HCT116 (cell line): Measurements from ENCODE around the gene TCF7.

Source experiments
- CEBPB ChIP-seq: IDR thresholded peaks from 2 replicates; pipeline ENCODE4 v1.6.1; 2012; ENCODE audit warnings: low read depth
- EGR1 ChIP-seq: IDR thresholded peaks from 2 replicates; pipeline ENCODE4 v1.6.1; 2012; ENCODE audit warnings: low read depth
- EZH2 ChIP-seq: fragments of 200-600 bp; sonication (generic); IDR thresholded peaks from 2 replicates; pipeline ENCODE4 v1.6.1; 2017; ENCODE audit warnings: antibody characterized with exemption, mixed run types
- EZH2phosphoT487 ChIP-seq: fragments of 200-600 bp; IDR thresholded peaks from 2 replicates; pipeline ENCODE4 v1.6.1; 2018; ENCODE audit warnings: antibody characterized with exemption, borderline replicate concordance
- POLR2A ChIP-seq: IDR thresholded peaks from 2 replicates; pipeline ENCODE4 v1.7.0; 2011; ENCODE audit warnings: borderline replicate concordance; ENCODE audit not compliant: insufficient read depth, insufficient read length; ENCODE audit errors: extremely low read depth
- POLR2AphosphoS5 ChIP-seq: IDR thresholded peaks from 2 replicates; pipeline ENCODE4 v1.6.1; 2011; ENCODE audit warnings: mild to moderate bottlenecking, low read depth, low read length, moderate library complexity
- RAD21 ChIP-seq: IDR thresholded peaks from 2 replicates; pipeline ENCODE4 v1.6.1; 2012; ENCODE audit warnings: low read depth, mild to moderate bottlenecking
- SIN3A ChIP-seq: IDR thresholded peaks from 2 replicates; pipeline ENCODE4 v1.6.1; 2012; ENCODE audit warnings: low read depth
- TCF7L2 ChIP-seq: IDR thresholded peaks from 2 replicates; pipeline ENCODE4 v1.7.0; 2011; ENCODE audit warnings: borderline replicate concordance, inconsistent platforms; ENCODE audit not compliant: insufficient read depth, insufficient read length; ENCODE audit errors: extremely low read depth
- YY1 ChIP-seq: IDR thresholded peaks from 2 replicates; pipeline ENCODE4 v1.6.1; 2011; ENCODE audit warnings: low read length, low read depth, moderate library complexity, mild to moderate bottlenecking; ENCODE audit not compliant: insufficient replicate concordance; ENCODE audit errors: extremely low read depth
- ZFX ChIP-seq: fragments of 450-650 bp; IDR thresholded peaks from 2 replicates; pipeline ENCODE4 v1.6.1; 2017
- TF ChIP-seq, protein P1 (sequence below), 3 experiments: fragments of 200-600 bp in 1 of 3; sonication (generic) in 1 of 3; IDR thresholded peaks in 2 of 3; conservative IDR thresholded peaks in 1 of 3; 2 replicates each; pipeline ENCODE4 v1.5.1; 2012 to 2017; ENCODE audit warnings: low read depth in 2 of 3, low read length in 2 of 3, antibody characterized with exemption in 1 of 3, borderline replicate concordance in 1 of 3, control low read depth in 1 of 3, mild to moderate bottlenecking in 1 of 3, mixed read lengths in 1 of 3, mixed run types in 1 of 3, moderate library complexity in 1 of 3; ENCODE audit not compliant: insufficient read depth in 1 of 3
- TF ChIP-seq, protein P2 (sequence below): IDR thresholded peaks from 2 replicates; pipeline ENCODE4 v1.6.1; 2012
- TF ChIP-seq, protein P3 (sequence below): IDR thresholded peaks from 2 replicates; pipeline ENCODE4 v1.6.1; 2012

DNA sequence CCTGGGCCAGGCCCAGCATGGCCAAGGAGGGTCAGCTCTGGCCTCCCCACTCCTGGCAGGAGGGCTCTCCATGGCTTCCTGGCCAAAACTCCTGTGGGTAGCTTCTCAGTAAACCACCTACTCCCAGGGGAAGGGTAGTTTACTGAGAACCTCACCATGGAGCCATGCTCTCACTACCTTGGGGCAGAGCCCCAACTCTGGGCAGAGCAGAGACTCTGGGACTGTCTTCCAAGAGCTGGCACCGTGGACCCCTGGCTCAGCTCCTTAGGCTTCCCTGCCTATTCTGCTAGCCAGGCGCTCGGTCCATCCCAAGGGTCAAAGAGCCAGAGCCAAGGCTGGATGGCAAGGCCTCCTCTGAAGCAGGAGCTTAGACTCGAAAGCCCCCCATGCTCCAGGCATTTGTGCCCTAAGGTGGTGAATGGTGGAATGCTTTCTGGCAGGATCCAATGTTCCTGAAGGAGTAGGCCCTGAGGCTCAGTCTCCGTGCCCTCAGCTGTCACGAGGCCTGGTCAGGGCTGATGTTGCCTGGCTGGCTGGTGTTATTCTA lies 19.6 kb downstream of the TCF7 start:
- TF ChIP-seq TCF7L2, result no peak
- no peak for TF ChIP-seq EZH2phosphoT487
- TF ChIP-seq ZFX, result no peak
- TF ChIP-seq POLR2AphosphoS5, result no peak
- TF ChIP-seq, protein P1, sequence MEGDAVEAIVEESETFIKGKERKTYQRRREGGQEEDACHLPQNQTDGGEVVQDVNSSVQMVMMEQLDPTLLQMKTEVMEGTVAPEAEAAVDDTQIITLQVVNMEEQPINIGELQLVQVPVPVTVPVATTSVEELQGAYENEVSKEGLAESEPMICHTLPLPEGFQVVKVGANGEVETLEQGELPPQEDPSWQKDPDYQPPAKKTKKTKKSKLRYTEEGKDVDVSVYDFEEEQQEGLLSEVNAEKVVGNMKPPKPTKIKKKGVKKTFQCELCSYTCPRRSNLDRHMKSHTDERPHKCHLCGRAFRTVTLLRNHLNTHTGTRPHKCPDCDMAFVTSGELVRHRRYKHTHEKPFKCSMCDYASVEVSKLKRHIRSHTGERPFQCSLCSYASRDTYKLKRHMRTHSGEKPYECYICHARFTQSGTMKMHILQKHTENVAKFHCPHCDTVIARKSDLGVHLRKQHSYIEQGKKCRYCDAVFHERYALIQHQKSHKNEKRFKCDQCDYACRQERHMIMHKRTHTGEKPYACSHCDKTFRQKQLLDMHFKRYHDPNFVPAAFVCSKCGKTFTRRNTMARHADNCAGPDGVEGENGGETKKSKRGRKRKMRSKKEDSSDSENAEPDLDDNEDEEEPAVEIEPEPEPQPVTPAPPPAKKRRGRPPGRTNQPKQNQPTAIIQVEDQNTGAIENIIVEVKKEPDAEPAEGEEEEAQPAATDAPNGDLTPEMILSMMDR (IDR thresholded peaks at IDR 0.05 in 2 of 3, conservative IDR thresholded peaks at IDR 0.05 in 1 of 3; ENCODE audit: borderline replicate concordance in 1 of 3, insufficient read depth in 1 of 3, low read depth in 2 of 3, low read length in 2 of 3), result no peak
- TF ChIP-seq EZH2, result no peak
- no peak for TF ChIP-seq EGR1
- no peak for TF ChIP-seq YY1
- TF ChIP-seq, protein P2, sequence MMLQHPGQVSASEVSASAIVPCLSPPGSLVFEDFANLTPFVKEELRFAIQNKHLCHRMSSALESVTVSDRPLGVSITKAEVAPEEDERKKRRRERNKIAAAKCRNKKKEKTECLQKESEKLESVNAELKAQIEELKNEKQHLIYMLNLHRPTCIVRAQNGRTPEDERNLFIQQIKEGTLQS, result no peak
- TF ChIP-seq POLR2A, result no peak
- no peak for TF ChIP-seq RAD21
- TF ChIP-seq, protein P3, sequence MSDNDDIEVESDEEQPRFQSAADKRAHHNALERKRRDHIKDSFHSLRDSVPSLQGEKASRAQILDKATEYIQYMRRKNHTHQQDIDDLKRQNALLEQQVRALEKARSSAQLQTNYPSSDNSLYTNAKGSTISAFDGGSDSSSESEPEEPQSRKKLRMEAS, result no peak
- no peak for TF ChIP-seq CEBPB
- TF ChIP-seq SIN3A, result no peak
